ENCODE results near the gene AP4B1. TPM values are rescaled to one million over a fixed set of nuclear protein-coding genes. Genes with fewer than 3 reads are reported as not detected.

AP4B1 gene
- total and polyA plus RNA-seq, 2 donors (not counting 1 experiment from before 2014, with no cell fraction given): 52.2 to 55.2 TPM

GRCh38 chr1:113891631-113892220, 12.9 kb downstream of the AP4B1 start:
- Histone ChIP-seq H3K9me3 (ENCODE audit: control extremely low read depth in 1 of 3, control insufficient read depth in 2 of 3, insufficient read depth in 1 of 3, low read length in 2 of 3) (no peaks in the 10 kb centered on the region), H3K9ac (ENCODE audit: low read length) (no peak overlapping the region), H3K27me3 (replicated peaks in 1 of 4; ENCODE audit: control extremely low read depth in 1 of 4, control insufficient read depth in 3 of 4, insufficient read depth in 4 of 4, low read length in 3 of 4) (no peaks in the 10 kb centered on the region), H3K4me1 (ENCODE audit: control insufficient read depth in 2 of 2, insufficient read depth in 2 of 2, low read length in 2 of 2) (no peaks in the 10 kb centered on the region), H4K20me1 (ENCODE audit: control insufficient read depth, insufficient read depth, low read length, poor library complexity, severe bottlenecking) (no peaks in the 10 kb centered on the region), H3K79me2 (ENCODE audit: control insufficient read depth, insufficient read depth, low read length) (no peaks in the 10 kb centered on the region), H3K4me2 (replicated peaks; ENCODE audit: low read depth, low read length, poor library complexity, severe bottlenecking) (no peak overlapping the region), H3K36me3 (replicated peaks in 1 of 2; ENCODE audit: control extremely low read depth in 1 of 2, control insufficient read depth in 1 of 2, extremely low read depth in 1 of 2, insufficient read depth in 2 of 2, low read length in 1 of 2) (peaks cover 0 to 22% of the 10 kb centered on the region in 2 experiments), H3K4me3 (ENCODE audit: control extremely low read depth in 1 of 5, extremely low read depth in 1 of 5, insufficient read depth in 1 of 5, low read depth in 2 of 5, low read length in 4 of 5) (no peak overlapping the region), H3K27ac (ENCODE audit: low read length in 2 of 2) (no peak overlapping the region), H2AFZ (ENCODE audit: insufficient read depth, low read depth, low read length, poor library complexity, severe bottlenecking) (no peak overlapping the region)
- 97% methylated on average over 9 of the region's 11 CpGs for WGBS (ENCODE audit: insufficient coverage)
- Mint-ChIP-seq H3K4me1 (no peaks in the 10 kb centered on the region), H3K27me3 (no peaks in the 10 kb centered on the region), H3K9me3 (ENCODE audit: insufficient read depth) (no peaks in the 10 kb centered on the region), H3K27ac (no peak overlapping the region), H3K4me3 (no peak overlapping the region)
- CTCF ChIA-PET: interaction anchor here (0.7 to 1.5 kb wide), 2 partner anchors 12 to 33 kb away, joined by 3 to 4 read pairs; partner anchors contain the start of gene AP4B1
- POLR2A ChIA-PET: no interaction called here
- DNase-seq (no peak), ATAC-seq (ENCODE audit: low read depth) (no peak)
- intact Hi-C loops (cut with micrococcal nuclease): no loop called here
- TF ChIP-seq CTCF (IDR thresholded peaks at IDR 0.05): no peak
- no peak for TF ChIP-seq EZH2 (IDR thresholded peaks at IDR 0.05; ENCODE audit: borderline replicate concordance, insufficient read depth, low read depth, low read length, poor library complexity, severe bottlenecking)

- H3K9me3 ChIP-seq (ENCODE audit: control extremely low read depth in 1 of 3, control insufficient read depth in 2 of 3, insufficient read depth in 1 of 3, low read length in 2 of 3): no peaks in the 10 kb centered on the region
- no peak overlapping the region for H3K27ac ChIP-seq (ENCODE audit: low read length in 2 of 2)
- ChIA-PET CTCF (interaction anchor here (0.7 to 1.8 kb wide), 2 partner anchors 10 to 32 kb away, joined by 3 to 4 read pairs; no protein-coding TSS in a partner anchor), POLR2A (interaction anchor here (0.7 kb wide), 1 partner anchor 15 kb away, joined by 8 read pairs; no protein-coding TSS in a partner anchor)
- Mint-ChIP-seq H3K27me3 (no peaks in the 10 kb centered on the region), H3K4me3 (no peak overlapping the region), H3K27ac (no peak overlapping the region), H3K9me3 (ENCODE audit: insufficient read depth) (no peaks in the 10 kb centered on the region), H3K4me1 (no peaks in the 10 kb centered on the region)
- no peak overlapping the region for H3K4me2 ChIP-seq (replicated peaks; ENCODE audit: low read depth, low read length, poor library complexity, severe bottlenecking)
- H3K79me2 ChIP-seq (ENCODE audit: control insufficient read depth, insufficient read depth, low read length): no peaks in the 10 kb centered on the region
- H3K4me1 ChIP-seq (ENCODE audit: control insufficient read depth in 2 of 2, insufficient read depth in 2 of 2, low read length in 2 of 2): no peaks in the 10 kb centered on the region
- intact Hi-C loops (cut with micrococcal nuclease): no loop called here
- ATAC-seq (ENCODE audit: low read depth) (no peak), DNase-seq (no peak)
- H3K36me3 ChIP-seq (replicated peaks in 1 of 2; ENCODE audit: control extremely low read depth in 1 of 2, control insufficient read depth in 1 of 2, extremely low read depth in 1 of 2, insufficient read depth in 2 of 2, low read length in 1 of 2): peaks cover 0 to 13% of the 10 kb centered on the region in 2 experiments
- H2AFZ ChIP-seq (ENCODE audit: insufficient read depth, low read depth, low read length, poor library complexity, severe bottlenecking): no peak overlapping the region
- H3K27me3 ChIP-seq (replicated peaks in 1 of 4; ENCODE audit: control extremely low read depth in 1 of 4, control insufficient read depth in 3 of 4, insufficient read depth in 4 of 4, low read length in 3 of 4): no peaks in the 10 kb centered on the region
- no CpG with 5 or more reads among the region's 2 CpGs for WGBS (ENCODE audit: insufficient coverage)
- H3K9ac ChIP-seq (ENCODE audit: low read length): no peak overlapping the region
- TF ChIP-seq EZH2 (IDR thresholded peaks at IDR 0.05; ENCODE audit: borderline replicate concordance, insufficient read depth, low read depth, low read length, poor library complexity, severe bottlenecking): no peak
- no peak overlapping the region for H3K4me3 ChIP-seq (ENCODE audit: control extremely low read depth in 1 of 5, extremely low read depth in 1 of 5, insufficient read depth in 1 of 5, low read depth in 2 of 5, low read length in 4 of 5)
- no peaks in the 10 kb centered on the region for H4K20me1 ChIP-seq (ENCODE audit: control insufficient read depth, insufficient read depth, low read length, poor library complexity, severe bottlenecking)
Measured at GRCh38 chr1:113890816-113891215, 13.8 kb downstream of the AP4B1 start.
